HCT116 (cell line): ENCODE results near the gene HOXD10. TPM values are rescaled to one million over a fixed set of nuclear protein-coding genes. Genes with fewer than 3 reads are reported as not detected.

ENCODE experiments used
- ATAC-seq: fragments of 200-7000 bp; cut with Tn5 transposase; 2 replicates; pipeline ENCODE4 v1.9.1; 2020; ENCODE audit warnings: mild to moderate bottlenecking, moderate library complexity
- BruUV-seq: library from RNA; stranded (reverse); fragments of 400-500 nt; replicated peaks from 2 replicates; lab custom pipeline; 2021; lab: Mats Ljungman, UMichigan
- CTCF ChIA-PET: fragments of 300-600 bp; sonication (Branson Sonifier 250); formaldehyde crosslinking; loops from one replicate; lab custom pipeline; 2021; ENCODE audit warnings: antibody characterized with exemption; lab: Charles Lee
- POLR2A ChIA-PET: fragments of 300-600, 350-600 bp; sonication (Branson Sonifier 250); formaldehyde crosslinking; loops from one replicate; lab custom pipeline; 2021; ENCODE audit warnings: antibody characterized with exemption; lab: Charles Lee
- RAD21 ChIA-PET, 2 experiments: fragments of 300-600 bp; sonication (Branson Sonifier 250); formaldehyde crosslinking; loops; one replicate each; lab custom pipeline; 2023; ENCODE audit warnings: low total read pairs in 2 of 2; ENCODE audit not compliant: uncharacterized antibody in 2 of 2, unreplicated experiment in 2 of 2, low non-redundant PET in 1 of 2; lab: Charles Lee
- DNase-seq: peaks from one replicate; pipeline ENCODE4 v3.0.0-alpha.2; 2010; ENCODE audit warnings: low read depth, low spot score
- H2AFZ ChIP-seq: fragments of 200-600 bp; shearing (Covaris generic), sonication (generic); 2 replicates; pipeline ENCODE4 v1.6.1; 2017; ENCODE audit warnings: low read depth, mixed run types, mixed read lengths, antibody characterized with exemption, low read length; ENCODE audit not compliant: poor library complexity, severe bottlenecking
- H3K27ac ChIP-seq: 2 replicates; pipeline ENCODE4 v1.5.1; 2012; ENCODE audit warnings: low read depth, low read length
- H3K27me3 ChIP-seq: fragments of 200-600 bp; sonication (generic); 2 replicates; pipeline ENCODE4 v1.6.1; 2016; ENCODE audit warnings: mixed run types, low read length, mixed read lengths; ENCODE audit not compliant: insufficient read depth
- H3K36me3 ChIP-seq, 2 experiments: fragments of 200-500 bp in 1 of 2; fragments of 200-600 bp in 1 of 2; sonication (Bioruptor generic) in 1 of 2; sonication (generic) in 1 of 2; 2 replicates each; pipeline versions ENCODE4 v1.5.1 to v1.6.1; 2014 to 2016; ENCODE audit warnings: low read length in 2 of 2, inconsistent platforms in 1 of 2, mixed read lengths in 1 of 2, mixed run types in 1 of 2; ENCODE audit not compliant: insufficient read depth in 2 of 2, control insufficient read depth in 1 of 2
- H3K4me1 ChIP-seq, 2 experiments: fragments of 200-600 bp in 1 of 2; sonication (generic) in 1 of 2; 2 replicates each; pipeline versions ENCODE4 v1.5.1 to v1.6.1; 2012 to 2017; ENCODE audit warnings: low read length in 2 of 2, inconsistent platforms in 1 of 2, mild to moderate bottlenecking in 1 of 2, mixed read lengths in 1 of 2, mixed run types in 1 of 2, moderate library complexity in 1 of 2; ENCODE audit not compliant: insufficient read depth in 2 of 2, control insufficient read depth in 1 of 2
- H3K4me2 ChIP-seq: fragments of 200-600 bp; sonication (generic); 2 replicates; pipeline ENCODE4 v1.6.1; 2017; ENCODE audit warnings: mixed run types, low read length, mixed read lengths
- H3K4me3 ChIP-seq, 2 experiments: fragments of 200-600 bp in 1 of 2; sonication (generic) in 1 of 2; replicated peaks in 1 of 2; 2 replicates each; pipeline ENCODE4 v1.5.1; 2011 to 2016; ENCODE audit warnings: low read length in 2 of 2, control low read depth in 1 of 2, low read depth in 1 of 2, mild to moderate bottlenecking in 1 of 2, mixed read lengths in 1 of 2, mixed run types in 1 of 2
- H3K79me2 ChIP-seq: fragments of 200-600 bp; sonication (generic); 2 replicates; pipeline ENCODE4 v1.6.1; 2017; ENCODE audit warnings: mild to moderate bottlenecking, mixed run types, low read length, moderate library complexity, mixed read lengths; ENCODE audit not compliant: insufficient read depth
- H3K9ac ChIP-seq: fragments of 200-600 bp; sonication (generic); 2 replicates; pipeline ENCODE4 v1.6.1; 2016; ENCODE audit warnings: low read length, mixed read lengths
- H3K9me2 ChIP-seq: fragments of 200-600 bp; sonication (generic), shearing (Covaris generic); 2 replicates; pipeline ENCODE4 v1.6.1; 2017; ENCODE audit warnings: mixed run types, mild to moderate bottlenecking, moderate library complexity; ENCODE audit not compliant: insufficient read depth
- H3K9me3 ChIP-seq, 2 experiments: fragments of 200-500 bp in 1 of 2; fragments of 200-600 bp in 1 of 2; sonication (Bioruptor generic) in 1 of 2; sonication (generic) in 1 of 2; 2 replicates each; pipeline ENCODE4 v1.6.1; 2014 to 2017; ENCODE audit warnings: low read length in 2 of 2, mixed read lengths in 2 of 2, inconsistent platforms in 1 of 2, low read depth in 1 of 2, mild to moderate bottlenecking in 1 of 2, mixed run types in 1 of 2, moderate library complexity in 1 of 2; ENCODE audit not compliant: control insufficient read depth in 1 of 2, insufficient read depth in 1 of 2
- H4K20me1 ChIP-seq: fragments of 200-600 bp; sonication (generic), shearing (Covaris generic); 2 replicates; pipeline ENCODE4 v1.6.1; 2017; ENCODE audit warnings: mixed run types, mild to moderate bottlenecking, moderate library complexity; ENCODE audit not compliant: insufficient read depth
- CEBPB ChIP-seq: IDR thresholded peaks from 2 replicates; pipeline ENCODE4 v1.6.1; 2012; ENCODE audit warnings: low read depth
- ELF1 ChIP-seq: IDR thresholded peaks from 2 replicates; pipeline ENCODE4 v1.6.1; 2012; ENCODE audit warnings: low read depth, borderline replicate concordance
- EZH2 ChIP-seq: fragments of 200-600 bp; sonication (generic); IDR thresholded peaks from 2 replicates; pipeline ENCODE4 v1.6.1; 2017; ENCODE audit warnings: antibody characterized with exemption, mixed run types
- EZH2phosphoT487 ChIP-seq: fragments of 200-600 bp; IDR thresholded peaks from 2 replicates; pipeline ENCODE4 v1.6.1; 2018; ENCODE audit warnings: antibody characterized with exemption, borderline replicate concordance
- FOSL1 ChIP-seq: IDR thresholded peaks from 2 replicates; pipeline ENCODE4 v1.6.1; 2012; ENCODE audit warnings: low read depth
- JUND ChIP-seq: IDR thresholded peaks from 2 replicates; pipeline ENCODE4 v1.6.1; 2012
- POLR2A ChIP-seq: IDR thresholded peaks from 2 replicates; pipeline ENCODE4 v1.7.0; 2011; ENCODE audit warnings: borderline replicate concordance; ENCODE audit not compliant: insufficient read depth, insufficient read length; ENCODE audit errors: extremely low read depth
- POLR2AphosphoS5 ChIP-seq: IDR thresholded peaks from 2 replicates; pipeline ENCODE4 v1.6.1; 2011; ENCODE audit warnings: mild to moderate bottlenecking, low read depth, low read length, moderate library complexity
- RAD21 ChIP-seq: IDR thresholded peaks from 2 replicates; pipeline ENCODE4 v1.6.1; 2012; ENCODE audit warnings: low read depth, mild to moderate bottlenecking
- SIN3A ChIP-seq: IDR thresholded peaks from 2 replicates; pipeline ENCODE4 v1.6.1; 2012; ENCODE audit warnings: low read depth
- SP1 ChIP-seq: IDR thresholded peaks from 2 replicates; pipeline ENCODE4 v1.6.1; 2012; ENCODE audit warnings: low read depth
- SRF ChIP-seq: IDR thresholded peaks from 2 replicates; pipeline ENCODE4 v1.6.1; 2012; ENCODE audit warnings: low read depth
- TCF7L2 ChIP-seq: IDR thresholded peaks from 2 replicates; pipeline ENCODE4 v1.7.0; 2011; ENCODE audit warnings: borderline replicate concordance, inconsistent platforms; ENCODE audit not compliant: insufficient read depth, insufficient read length; ENCODE audit errors: extremely low read depth
- ZBTB33 ChIP-seq: IDR thresholded peaks from 2 replicates; pipeline ENCODE4 v1.6.1; 2011; ENCODE audit warnings: mild to moderate bottlenecking, low read length, moderate library complexity; ENCODE audit not compliant: insufficient replicate concordance; ENCODE audit errors: extremely low read depth
- ZNF274 ChIP-seq: fragments of 200-500 bp; sonication (Bioruptor generic); IDR thresholded peaks from 2 replicates; pipeline ENCODE4 v1.6.1; 2014; ENCODE audit warnings: mild to moderate bottlenecking, low read depth, low read length, inconsistent platforms
- intact Hi-C: fragments of 100-400 bp; cut with micrococcal nuclease; formaldehyde crosslinking; loops from 2 replicates; pipeline ENCODE4 v1.10.0; 2022
- total RNA-seq: library from RNA; stranded (reverse); gene quantifications from one replicate; pipeline ENCODE4 v1.2.1, GENCODE V29; 2021; ENCODE audit not compliant: unreplicated experiment
- TF ChIP-seq, protein P1 (sequence below): IDR thresholded peaks from 2 replicates; pipeline ENCODE4 v1.6.1; 2012

HOXD10 gene
- total RNA-seq, 1 experiment from 2014 or later = not detected

DNA sequence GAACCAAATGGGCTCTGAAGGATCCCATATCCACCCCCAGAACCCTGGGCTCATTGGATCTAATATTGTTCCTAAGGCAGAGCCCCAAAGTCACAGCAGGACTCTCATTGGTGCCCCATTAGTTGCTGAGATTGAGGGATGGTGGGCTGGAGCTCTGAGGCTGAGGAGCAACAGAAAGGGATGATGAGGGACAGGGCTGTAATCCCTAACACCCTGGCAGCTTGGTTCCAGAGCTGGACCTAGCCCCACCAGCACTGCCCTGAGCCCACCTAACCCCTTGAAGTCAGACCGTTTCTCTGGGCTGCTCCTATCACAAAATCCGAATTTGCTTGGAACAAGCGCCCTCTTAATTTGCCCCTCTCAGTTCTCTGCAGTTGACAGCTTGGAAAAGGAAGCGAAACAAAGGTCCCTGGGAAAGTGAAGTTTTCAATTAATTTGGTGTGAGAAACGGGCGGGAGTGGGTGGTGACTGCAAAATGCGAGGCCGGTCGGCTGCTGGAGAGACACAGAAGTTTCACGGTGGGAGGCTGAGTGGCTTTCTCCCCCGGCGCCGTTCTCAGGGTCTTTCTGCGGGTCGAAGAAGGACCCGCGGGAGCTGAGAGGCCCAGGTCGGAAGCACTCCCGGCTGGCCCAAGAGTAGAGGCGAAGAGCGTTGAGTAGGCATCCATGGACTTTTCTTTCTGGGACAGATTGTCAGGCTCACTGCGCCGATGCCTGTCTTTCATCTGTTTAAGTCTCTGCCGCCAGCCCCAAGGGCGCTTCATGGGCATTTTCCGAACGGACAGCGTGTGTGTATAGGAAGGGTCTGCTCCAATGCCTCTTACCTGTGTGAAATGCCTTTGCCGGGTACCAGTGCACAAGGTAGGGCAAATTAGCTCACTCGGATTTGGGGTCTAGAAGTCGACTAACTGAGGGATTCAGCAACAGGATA lies 25.0 kb upstream of the HOXD10 start (continued):
- TF ChIP-seq SIN3A = no peak

GRCh38 chr2:176092270-176093144 lies 24.1 kb upstream of the HOXD10 start, which contains the start of gene HOXD13:
Gene HOXD13 (plus strand): TSS chr2:176092721. CDS start chr2:176092891, 170 bp downstream.
- CTCF ChIA-PET = no interaction called here
- H3K4me3 ChIP-seq = no peak within 1 kb of the TSS
- no peaks in the 10 kb centered on the region for H3K27me3 ChIP-seq
- POLR2A ChIA-PET = no interaction called here
- H3K79me2 ChIP-seq = no peaks in the 10 kb centered on the region
- H3K36me3 ChIP-seq = no peaks in the 10 kb centered on the region
- H3K4me2 ChIP-seq = no peak within 1 kb of the TSS
- DNase-seq (no peak), ATAC-seq (no peak)
- H3K4me1 ChIP-seq = peaks cover 5 to 11% of the 10 kb centered on the region in 2 experiments; a peak in 3 of 4 replicates
- no peak within 1 kb of the TSS for H3K27ac ChIP-seq
- no peaks in the 10 kb centered on the region for H4K20me1 ChIP-seq
- intact Hi-C loops = no loop called here
- no TSS peak for BruUV-seq
- H3K9me3 ChIP-seq = no peaks in the 10 kb centered on the region
- no peak within 1 kb of the TSS for H2AFZ ChIP-seq
- H3K9ac ChIP-seq = no peak within 1 kb of the TSS
- TF ChIP-seq, protein P1, sequence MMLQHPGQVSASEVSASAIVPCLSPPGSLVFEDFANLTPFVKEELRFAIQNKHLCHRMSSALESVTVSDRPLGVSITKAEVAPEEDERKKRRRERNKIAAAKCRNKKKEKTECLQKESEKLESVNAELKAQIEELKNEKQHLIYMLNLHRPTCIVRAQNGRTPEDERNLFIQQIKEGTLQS = no peak
- TF ChIP-seq FOSL1 (no peak), EZH2 (no peak), POLR2A (no peak), TCF7L2 (no peak), SP1 (no peak), EZH2phosphoT487 (no peak), ZBTB33 (no peak), ZNF274 (no peak), ELF1 (no peak), RAD21 (no peak), SRF (no peak), CEBPB (no peak), SIN3A (no peak), JUND (no peak), POLR2AphosphoS5 (no peak)
- H3K9me2 ChIP-seq = no peaks in the 10 kb centered on the region
- RAD21 ChIA-PET = no interaction called here
